ENCODE data around the gene FAM229A. TPM values are rescaled to one million over a fixed set of nuclear protein-coding genes. Genes with fewer than 3 reads are reported as not detected.

The FAM229A gene
- total RNA-seq, 2 experiments from 2014 or later = 8.2 to 8.5 TPM

DNA sequence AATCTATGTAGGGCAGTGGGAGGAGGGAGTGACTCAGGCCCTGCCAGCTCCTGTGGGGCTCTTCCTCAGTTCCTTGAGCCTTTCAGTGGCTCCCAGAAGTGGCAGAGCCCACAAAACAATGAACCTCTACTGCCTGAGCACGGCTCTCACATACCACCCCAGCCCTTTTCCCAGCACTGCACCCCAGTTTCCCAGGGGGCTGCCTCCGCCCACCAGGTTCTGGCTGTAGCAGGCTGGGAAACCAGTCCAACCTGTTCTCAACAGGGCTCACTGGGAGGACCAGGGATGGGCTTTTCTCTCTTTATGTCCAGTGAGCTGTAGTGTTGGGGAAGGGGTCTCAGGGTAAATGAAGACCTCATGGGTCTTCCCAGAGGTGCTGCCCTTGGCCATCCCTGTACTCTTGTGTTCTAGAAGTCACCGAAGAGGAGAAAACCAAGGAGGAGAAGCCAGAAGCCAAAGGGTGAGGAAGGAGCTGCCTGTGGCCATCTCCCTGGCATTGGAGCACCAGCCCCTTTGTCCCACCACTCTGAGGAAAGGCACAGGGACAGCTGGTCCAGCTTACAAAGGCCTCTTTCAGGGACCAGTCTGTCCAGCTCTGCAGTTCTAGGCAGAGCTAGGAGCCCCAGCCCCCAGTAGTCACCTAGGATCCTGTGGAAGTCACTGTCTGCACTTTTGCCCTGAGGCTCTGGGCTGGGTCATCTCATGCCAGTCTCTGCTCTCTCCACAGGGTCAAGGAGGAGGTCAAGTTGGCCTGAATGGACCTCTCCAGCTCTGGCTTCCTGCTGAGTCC is 29.8 kb downstream of the FAM229A start:
- H3K27me3 Mint-ChIP-seq = no peaks in the 10 kb centered on the region
- POLR2A ChIA-PET = no interaction called here
- peaks cover 58% of the 10 kb centered on the region for H3K36me3 Mint-ChIP-seq (ENCODE audit: low read depth)
- peaks cover 38% of the 10 kb centered on the region for H3K4me1 Mint-ChIP-seq
- H3K9me3 Mint-ChIP-seq = no peaks in the 10 kb centered on the region
- CTCF ChIA-PET = interaction anchor here (0.7 to 1.9 kb wide), 8 partner anchors 9 to 90 kb away, joined by 3 to 7 read pairs (median 4); no protein-coding TSS in a partner anchor
- no peak overlapping the region for H3K27ac Mint-ChIP-seq
- no peak for DNase-seq
- H3K4me3 Mint-ChIP-seq = no peak overlapping the region

DNA sequence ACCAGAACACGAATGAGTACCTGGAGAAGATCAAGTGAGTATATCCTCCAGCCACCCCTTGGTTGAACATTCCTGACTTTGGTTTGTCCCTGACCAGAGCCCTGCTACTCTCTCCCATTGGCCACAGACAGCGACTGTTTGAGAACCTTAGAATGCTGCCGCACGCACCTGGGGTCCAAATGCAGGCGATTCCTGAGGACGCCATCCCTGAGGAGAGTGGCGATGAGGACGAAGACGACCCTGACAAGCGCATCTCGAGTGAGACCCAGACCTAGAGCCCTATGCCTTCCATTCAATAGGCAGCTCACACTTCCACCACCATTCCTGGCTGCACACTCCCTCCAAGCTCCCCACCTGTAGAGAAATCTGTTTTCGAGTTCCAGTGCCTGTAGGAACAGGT is 30.7 kb downstream of the FAM229A start:
- peaks cover 29% of the 10 kb centered on the region for H3K4me1 Mint-ChIP-seq
- H3K4me3 Mint-ChIP-seq = no peak overlapping the region
- H3K36me3 Mint-ChIP-seq (ENCODE audit: low read depth) = peaks cover 63% of the 10 kb centered on the region
- H3K27ac Mint-ChIP-seq = no peak overlapping the region
- ChIA-PET POLR2A (no interaction called here), CTCF (interaction anchor here (1.2 to 1.6 kb wide), 3 partner anchors 9 to 89 kb away, joined by 5 to 10 read pairs (median 5); no protein-coding TSS in a partner anchor)
- no peak for DNase-seq
- H3K9me3 Mint-ChIP-seq = no peaks in the 10 kb centered on the region
- no peaks in the 10 kb centered on the region for H3K27me3 Mint-ChIP-seq

DNA sequence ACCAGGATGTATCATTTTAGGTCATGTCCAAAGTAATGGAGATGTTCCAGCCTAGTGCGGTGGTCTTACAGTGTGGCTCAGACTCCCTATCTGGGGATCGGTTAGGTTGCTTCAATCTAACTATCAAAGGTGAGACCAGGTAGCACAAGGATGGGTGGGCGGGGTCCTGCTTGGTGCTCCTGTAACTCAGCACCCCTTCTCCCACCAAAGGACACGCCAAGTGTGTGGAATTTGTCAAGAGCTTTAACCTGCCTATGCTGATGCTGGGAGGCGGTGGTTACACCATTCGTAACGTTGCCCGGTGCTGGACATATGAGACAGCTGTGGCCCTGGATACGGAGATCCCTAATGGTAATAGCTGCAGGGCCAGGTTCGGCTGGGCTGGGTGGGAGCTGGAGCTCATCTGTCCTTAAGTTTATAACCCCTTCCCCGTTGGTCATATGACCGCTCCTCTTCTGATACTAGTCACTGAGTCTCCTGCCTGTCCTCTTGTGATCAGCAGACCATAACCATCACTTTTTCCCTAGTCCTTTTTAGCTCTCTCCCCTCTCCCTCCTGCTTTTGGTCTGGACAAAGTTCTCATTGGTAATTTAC is 31.6 kb downstream of the FAM229A start:
- Mint-ChIP-seq H3K27ac (no peak overlapping the region), H3K4me1 (peaks cover 29% of the 10 kb centered on the region), H3K27me3 (no peaks in the 10 kb centered on the region), H3K9me3 (no peaks in the 10 kb centered on the region), H3K36me3 (ENCODE audit: low read depth) (peaks cover 66% of the 10 kb centered on the region), H3K4me3 (no peak overlapping the region)
- no peak for DNase-seq
- ChIA-PET CTCF (interaction anchor here (0.5 to 1.6 kb wide), 3 partner anchors 8 to 880 kb away, joined by 3 to 10 read pairs (median 5); no protein-coding TSS in a partner anchor), POLR2A (no interaction called here)

DNA sequence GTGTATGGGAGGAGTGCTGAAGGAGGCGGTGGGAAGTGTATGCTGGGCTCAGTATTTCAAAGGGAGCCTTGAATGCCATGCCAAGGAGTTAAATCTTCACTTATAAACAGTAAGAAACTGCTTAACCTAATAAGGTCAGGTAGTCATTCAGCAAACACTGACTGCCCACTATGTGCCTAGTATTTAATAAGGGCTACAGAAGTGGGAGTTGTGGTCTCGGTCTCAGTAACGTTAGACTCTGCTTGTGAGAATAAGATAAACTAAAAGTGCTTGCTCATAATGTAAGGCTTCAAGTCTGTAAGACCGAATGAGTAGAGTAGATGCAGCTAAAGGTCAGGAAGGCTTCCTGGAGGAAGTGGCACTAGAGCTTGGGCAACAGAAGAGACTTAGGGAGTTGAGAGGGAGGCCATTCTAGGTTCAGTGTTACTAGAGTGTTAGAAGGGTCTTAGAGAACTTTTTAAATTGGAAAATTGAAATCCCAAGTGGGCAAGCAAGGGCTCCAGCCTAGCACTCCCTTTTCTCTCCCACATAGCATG is 32.3 kb downstream of the FAM229A start:
- Mint-ChIP-seq H3K27me3 (no peaks in the 10 kb centered on the region), H3K9me3 (no peaks in the 10 kb centered on the region), H3K4me1 (peaks cover 32% of the 10 kb centered on the region), H3K4me3 (no peak overlapping the region), H3K36me3 (ENCODE audit: low read depth) (peaks cover 72% of the 10 kb centered on the region), H3K27ac (no peak overlapping the region)
- ChIA-PET CTCF (interaction anchor here (0.5 kb wide), 1 partner anchor 881 kb away, joined by 3 read pairs; no protein-coding TSS in a partner anchor), POLR2A (no interaction called here)
- DNase-seq = no peak

DNA sequence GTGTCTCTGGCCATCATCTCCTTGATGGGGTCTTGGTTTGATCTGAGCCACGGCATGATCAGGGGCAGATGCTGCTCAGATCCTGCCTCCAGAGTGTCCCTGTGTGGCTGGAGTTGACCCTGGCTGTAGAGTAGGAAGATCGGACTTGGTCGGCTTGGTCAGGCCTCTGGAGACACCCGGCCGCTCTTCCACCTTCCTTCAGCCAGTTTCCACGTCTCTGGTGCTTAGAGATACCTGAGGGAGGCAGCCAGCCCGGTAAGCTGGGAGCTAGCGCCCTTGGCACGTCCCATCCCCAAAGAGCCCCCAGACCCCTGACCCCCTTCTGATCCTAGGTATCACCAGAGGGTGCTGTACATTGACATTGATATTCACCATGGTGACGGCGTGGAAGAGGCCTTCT is 35.1 kb downstream of the FAM229A start:
- no peak overlapping the region for H3K4me3 Mint-ChIP-seq
- POLR2A ChIA-PET = no interaction called here

DNA sequence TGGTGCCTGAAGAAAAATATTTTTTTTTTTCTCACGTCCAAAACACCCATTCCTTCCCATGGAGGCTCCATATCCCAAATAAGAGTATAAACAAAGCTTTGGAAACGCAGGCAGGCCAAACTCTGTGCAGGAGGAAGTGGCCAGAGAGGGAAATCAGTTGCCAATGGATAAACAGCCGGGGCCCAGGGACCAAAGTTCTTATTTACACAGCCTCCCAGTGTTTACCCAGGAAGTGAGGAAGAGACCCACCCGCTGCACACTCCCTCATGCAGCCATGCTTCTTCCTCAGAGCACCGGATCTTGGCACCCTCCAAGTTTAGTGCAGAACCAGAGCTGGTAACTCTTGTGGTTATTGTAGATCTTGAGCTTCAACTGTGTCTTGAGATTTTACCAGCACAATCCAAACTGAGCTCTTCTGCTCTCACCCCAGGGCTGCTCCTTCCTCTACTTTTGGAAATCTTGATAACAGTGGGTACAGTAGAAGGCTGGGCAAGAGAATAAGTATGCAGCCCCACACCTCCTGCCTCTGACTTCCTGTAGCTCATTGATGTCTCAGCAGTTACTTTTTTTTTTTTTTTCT is 40.5 kb downstream of the FAM229A start:
- POLR2A ChIA-PET = interaction anchor here (0.6 to 1.0 kb wide), 4 partner anchors 14 to 709 kb away, joined by 3 to 5 read pairs (median 4); no protein-coding TSS in a partner anchor
- H3K4me1 Mint-ChIP-seq = peaks cover 55% of the 10 kb centered on the region
- peak overlapping the region; percentile 90 for H3K27ac Mint-ChIP-seq
- peak overlapping the region; percentile 52 for H3K4me3 Mint-ChIP-seq
- peaks cover 43% of the 10 kb centered on the region for H3K36me3 Mint-ChIP-seq (ENCODE audit: low read depth)
- H3K27me3 Mint-ChIP-seq = no peaks in the 10 kb centered on the region
- H3K9me3 Mint-ChIP-seq = no peaks in the 10 kb centered on the region
- peak; percentile 57 for DNase-seq
- CTCF ChIA-PET = interaction anchor here (0.6 to 2.2 kb wide), 17 partner anchors 9 to 248 kb away, joined by 3 to 10 read pairs (median 4); no protein-coding TSS in a partner anchor

More for the DNA sequence above, 35.1 kb downstream of the FAM229A start:
- Mint-ChIP-seq H3K27me3 (no peaks in the 10 kb centered on the region), H3K4me1 (peaks cover 32% of the 10 kb centered on the region), H3K9me3 (no peaks in the 10 kb centered on the region), H3K36me3 (ENCODE audit: low read depth) (peaks cover 67% of the 10 kb centered on the region), H3K27ac (no peak overlapping the region)
- no peak for DNase-seq
- CTCF ChIA-PET = interaction anchor here (0.6 kb wide), 1 partner anchor 290 kb away, joined by 5 read pairs; no protein-coding TSS in a partner anchor

DNA sequence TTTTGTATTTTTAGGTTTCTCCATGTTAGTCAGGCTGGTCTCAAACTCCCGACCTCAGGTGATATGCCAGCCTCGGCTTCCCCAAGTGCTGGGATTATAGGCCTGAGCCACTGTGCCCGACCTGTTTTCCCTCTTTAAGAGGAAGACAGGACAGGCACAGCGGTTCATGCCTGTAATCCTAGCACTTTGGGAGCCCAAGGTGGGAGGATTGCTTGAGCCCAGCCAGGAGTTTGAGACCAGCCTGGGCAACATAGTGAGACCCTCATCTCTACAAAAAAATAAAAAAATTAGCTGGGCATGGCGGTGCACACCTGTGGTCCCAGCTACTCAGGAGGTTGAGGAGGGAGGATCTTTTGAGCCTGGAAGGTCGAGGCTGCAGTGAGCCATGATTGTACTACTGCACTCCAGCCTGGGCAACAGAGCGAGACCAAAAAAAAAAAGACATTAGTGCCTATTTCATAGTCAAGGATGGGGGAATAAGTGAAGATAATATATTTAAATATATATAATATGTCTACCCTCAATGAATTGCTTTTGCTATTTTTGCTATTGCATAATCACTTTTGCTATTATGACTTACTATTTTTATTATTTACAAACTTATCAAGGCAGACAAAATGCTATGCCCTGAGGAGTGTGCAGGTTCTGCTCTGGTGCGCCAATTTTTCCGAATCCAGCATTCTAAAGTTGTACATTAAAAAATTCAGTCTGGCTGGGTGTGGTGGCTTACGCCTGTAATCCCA is 44.0 kb downstream of the FAM229A start:
- peaks cover 43% of the 10 kb centered on the region for H3K36me3 Mint-ChIP-seq (ENCODE audit: low read depth)

DNA sequence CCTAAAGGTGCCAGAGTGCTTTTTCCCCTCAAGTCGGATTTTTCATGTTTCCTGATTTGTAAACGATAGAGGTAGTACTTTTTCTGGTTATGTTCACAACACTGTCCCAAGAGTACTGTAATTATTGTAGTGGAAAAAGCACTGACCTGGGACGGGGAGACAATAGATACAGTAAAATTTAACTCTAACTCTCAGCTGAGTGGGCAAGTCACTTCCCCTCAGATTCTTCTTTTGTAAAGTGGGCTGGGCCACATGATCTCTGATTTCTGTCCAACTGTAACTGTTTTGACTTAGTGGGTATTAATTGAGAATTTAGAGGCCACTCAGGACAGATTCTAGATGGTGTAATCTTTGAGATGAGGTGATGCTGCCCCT is 45.4 kb downstream of the FAM229A start:
- Mint-ChIP-seq H3K27ac (no peak overlapping the region), H3K4me3 (no peak overlapping the region), H3K27me3 (no peaks in the 10 kb centered on the region), H3K4me1 (peaks cover 41% of the 10 kb centered on the region), H3K36me3 (ENCODE audit: low read depth) (peaks cover 32% of the 10 kb centered on the region), H3K9me3 (no peaks in the 10 kb centered on the region)
- ChIA-PET POLR2A (no interaction called here), CTCF (interaction anchor here (1.4 kb wide), 1 partner anchor 10 kb away, joined by 5 read pairs; no protein-coding TSS in a partner anchor)
- no peak for DNase-seq

More for the DNA sequence above, 44.0 kb downstream of the FAM229A start:
- H3K4me1 Mint-ChIP-seq = peaks cover 51% of the 10 kb centered on the region
- ChIA-PET POLR2A (no interaction called here), CTCF (interaction anchor here (0.6 to 1.2 kb wide), 4 partner anchors 10 to 202 kb away, joined by 3 to 6 read pairs (median 3); no protein-coding TSS in a partner anchor)
- no peaks in the 10 kb centered on the region for H3K27me3 Mint-ChIP-seq
- H3K9me3 Mint-ChIP-seq = no peaks in the 10 kb centered on the region
- DNase-seq = no peak
- peak overlapping the region; percentile 36 for H3K27ac Mint-ChIP-seq
- H3K4me3 Mint-ChIP-seq = no peak overlapping the region

DNA sequence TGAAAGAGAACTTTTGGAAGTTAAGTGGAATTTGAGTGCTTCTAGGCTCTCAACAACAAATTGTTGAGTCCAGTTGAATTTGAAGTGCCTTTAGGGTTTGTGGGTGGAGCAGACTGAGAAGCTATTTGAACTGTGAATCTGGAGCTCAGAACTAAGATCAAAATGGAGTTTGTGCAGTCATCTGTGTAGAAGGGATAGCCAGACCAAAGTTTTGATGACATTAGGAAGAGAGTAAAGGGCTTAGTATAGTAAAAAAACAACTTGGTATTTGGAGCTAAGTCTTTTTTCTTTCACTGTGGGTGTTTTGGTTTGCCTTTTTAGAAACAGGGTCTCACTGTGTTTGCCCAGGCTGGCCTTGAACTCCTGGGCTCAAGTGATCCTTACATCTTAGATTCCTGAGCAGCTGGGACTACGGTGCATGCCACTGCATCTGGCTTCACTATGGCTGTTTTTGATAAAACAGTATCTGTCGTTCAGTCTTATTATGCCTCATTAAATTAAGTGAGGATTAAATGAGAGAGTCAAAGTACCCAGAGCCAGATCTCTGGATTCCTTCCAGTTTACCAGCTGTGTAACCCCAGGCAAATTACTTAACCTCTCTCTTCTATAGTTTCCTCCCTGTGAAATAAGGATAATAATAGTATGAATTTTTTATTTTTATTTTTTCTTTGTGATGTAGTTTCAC is 50.4 kb downstream of the FAM229A start:
- CTCF ChIA-PET = interaction anchor here (0.6 to 1.5 kb wide), 3 partner anchors 8 to 59 kb away, joined by 3 to 7 read pairs (median 3); no protein-coding TSS in a partner anchor
- Mint-ChIP-seq H3K36me3 (ENCODE audit: low read depth) (peaks cover 36% of the 10 kb centered on the region), H3K27me3 (no peaks in the 10 kb centered on the region), H3K9me3 (no peaks in the 10 kb centered on the region), H3K4me1 (peaks cover 55% of the 10 kb centered on the region), H3K27ac (peak overlapping the region; percentile 60), H3K4me3 (no peak overlapping the region)
- no peak for DNase-seq
- POLR2A ChIA-PET = interaction anchor here (0.6 kb wide), 1 partner anchor 258 kb away, joined by 4 read pairs; no protein-coding TSS in a partner anchor

Data from activated CD4-positive, alpha-beta T cell treated with anti-CD3 and anti-CD28 coated beads, Interleukin-2, amount 10 ng/mL, durations not matched to agents 7 days and 5 days (primary cell).